GM21723 (cell line): ENCODE results near the gene DNLZ.

Source experiments
- ATAC-seq: cut with Tn5 transposase; IDR thresholded peaks from one replicate; pipeline ENCODE4 v1.9.1; 2021; ENCODE audit warnings: mild to moderate bottlenecking, moderate library complexity; ENCODE audit not compliant: unreplicated experiment

DNLZ gene

DNA sequence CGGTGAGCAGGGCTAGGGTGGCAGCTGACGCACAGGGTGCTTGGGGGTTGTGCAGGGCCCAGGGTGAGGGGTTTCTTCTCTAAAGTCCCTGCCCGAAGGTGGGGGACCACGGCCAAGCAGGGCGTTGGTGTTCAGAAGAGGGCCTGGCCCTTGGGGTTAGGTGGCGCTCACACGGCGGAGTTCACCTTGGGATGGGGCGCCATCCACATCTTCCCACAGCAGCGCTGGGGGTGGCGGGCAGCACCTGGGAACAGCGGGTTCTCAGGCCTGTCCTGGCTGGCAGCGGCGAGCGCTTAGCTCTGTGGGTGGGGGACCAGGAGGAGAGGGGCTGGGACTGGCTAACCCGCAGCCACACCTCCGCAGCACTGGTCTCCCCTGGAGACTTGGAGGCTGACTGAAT is 30.1 kb downstream of the DNLZ start:
- ATAC-seq: no peak

DNA sequence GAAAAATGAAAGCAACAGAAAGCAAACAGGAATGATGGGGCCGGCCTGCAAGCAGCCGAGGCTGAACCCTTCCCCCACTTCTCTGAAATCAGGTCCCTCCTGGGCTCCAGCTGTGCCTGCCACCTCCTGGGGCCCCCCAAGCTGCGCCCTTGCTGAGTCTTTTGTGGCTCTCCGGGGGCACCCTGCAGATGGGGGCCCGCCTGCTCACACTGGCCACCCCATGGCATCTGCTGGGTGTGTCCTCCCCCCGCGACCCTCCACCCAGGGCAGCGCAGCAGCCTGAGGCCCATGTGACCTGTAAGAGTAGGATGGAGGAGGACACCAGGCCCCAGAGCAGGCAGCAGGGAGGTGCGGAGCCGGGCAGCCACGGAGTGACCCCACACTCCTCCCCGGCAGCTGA is 30.5 kb downstream of the DNLZ start:
- no peak for ATAC-seq

DNA sequence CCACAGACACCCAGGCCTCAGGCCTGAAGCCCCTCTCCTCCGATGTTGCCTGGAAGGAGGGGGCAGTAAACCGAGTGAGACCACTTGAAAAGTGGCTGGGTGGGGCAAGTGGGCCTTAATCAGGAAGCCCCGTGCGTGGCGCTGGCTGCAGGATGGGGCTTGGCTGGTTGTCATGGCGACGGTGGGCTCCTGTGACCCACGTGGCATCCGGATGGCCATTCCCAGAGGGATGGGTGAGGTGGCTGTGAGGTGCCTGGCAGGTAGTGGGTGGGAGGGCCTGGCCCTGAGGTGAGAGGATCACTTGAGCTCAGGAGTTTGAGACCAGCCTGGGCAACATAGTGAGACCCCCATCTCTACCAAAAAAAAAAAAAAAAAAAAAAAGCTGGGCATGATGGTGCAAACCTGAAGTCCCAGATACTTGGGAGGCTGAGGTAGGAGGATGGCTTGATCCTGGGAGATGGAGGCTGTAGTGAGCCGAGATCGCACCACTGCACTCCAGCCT is 31.0 kb downstream of the DNLZ start:
- no peak for ATAC-seq

DNA sequence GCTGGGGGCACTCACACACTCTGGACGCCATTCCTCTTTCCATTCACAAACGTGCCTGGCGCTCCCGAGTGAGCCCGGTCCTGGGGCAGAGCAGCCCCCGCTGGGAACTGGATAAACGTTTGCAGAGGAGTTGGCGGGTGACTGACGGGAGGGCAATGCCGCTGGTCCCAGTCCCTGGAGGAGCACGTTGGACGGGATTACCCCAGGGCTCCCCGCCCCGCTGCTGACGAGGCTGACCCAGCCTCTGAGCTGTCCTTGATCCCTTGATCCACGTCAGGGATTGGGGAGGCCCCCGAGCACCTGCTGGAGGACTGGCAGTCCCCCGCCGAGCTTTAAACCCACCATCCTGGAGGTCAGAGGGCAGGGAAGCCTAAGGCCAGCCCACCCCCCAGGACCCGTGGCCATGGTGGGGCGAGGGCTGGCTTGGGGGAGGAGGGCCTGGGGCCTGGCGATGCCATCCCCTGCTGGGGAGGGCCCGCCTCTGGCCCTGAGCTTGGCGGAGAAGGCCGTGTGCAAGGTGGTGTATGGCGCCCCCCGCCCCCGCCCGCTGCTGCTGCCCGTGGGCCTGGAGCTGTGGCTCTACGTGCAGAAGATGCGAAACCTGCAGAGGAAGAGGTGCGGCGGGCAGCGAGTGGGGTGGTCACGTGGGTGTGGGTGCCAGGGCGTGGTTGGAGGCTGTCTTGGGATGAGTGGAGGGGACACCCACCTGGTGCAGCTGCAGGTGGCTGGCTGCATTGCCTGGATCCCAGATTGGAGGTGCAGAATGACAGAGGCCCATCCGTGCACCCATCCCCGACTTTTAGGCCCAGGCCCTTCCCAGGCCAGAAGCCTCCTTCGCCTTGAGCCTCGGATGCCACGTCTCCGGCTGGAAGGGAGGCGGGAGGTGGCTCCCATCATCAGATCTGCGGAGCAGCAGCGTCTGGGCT is 31.7 kb downstream of the DNLZ start:
- ATAC-seq: no peak

DNA sequence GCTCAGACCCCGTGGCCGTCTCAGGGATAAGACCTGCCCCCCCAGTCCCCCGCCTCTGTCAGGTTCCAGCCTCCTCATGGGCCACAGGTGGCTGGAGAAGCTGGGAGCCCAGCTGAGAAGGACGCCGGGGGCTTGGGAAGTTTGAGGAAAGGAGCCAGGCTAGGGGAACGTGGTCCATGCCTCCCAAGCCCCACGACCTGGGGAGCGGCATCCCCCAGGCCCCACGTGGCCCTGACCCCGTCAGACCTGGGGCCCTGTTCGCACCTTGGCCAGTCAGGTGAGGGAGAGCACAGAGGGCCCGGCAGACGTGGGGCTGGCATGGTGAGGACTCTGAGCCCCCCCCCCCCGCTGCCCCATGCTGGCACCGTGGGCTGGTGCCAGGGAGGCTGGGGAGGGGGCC is 32.5 kb downstream of the DNLZ start:
- ATAC-seq: no peak

DNA sequence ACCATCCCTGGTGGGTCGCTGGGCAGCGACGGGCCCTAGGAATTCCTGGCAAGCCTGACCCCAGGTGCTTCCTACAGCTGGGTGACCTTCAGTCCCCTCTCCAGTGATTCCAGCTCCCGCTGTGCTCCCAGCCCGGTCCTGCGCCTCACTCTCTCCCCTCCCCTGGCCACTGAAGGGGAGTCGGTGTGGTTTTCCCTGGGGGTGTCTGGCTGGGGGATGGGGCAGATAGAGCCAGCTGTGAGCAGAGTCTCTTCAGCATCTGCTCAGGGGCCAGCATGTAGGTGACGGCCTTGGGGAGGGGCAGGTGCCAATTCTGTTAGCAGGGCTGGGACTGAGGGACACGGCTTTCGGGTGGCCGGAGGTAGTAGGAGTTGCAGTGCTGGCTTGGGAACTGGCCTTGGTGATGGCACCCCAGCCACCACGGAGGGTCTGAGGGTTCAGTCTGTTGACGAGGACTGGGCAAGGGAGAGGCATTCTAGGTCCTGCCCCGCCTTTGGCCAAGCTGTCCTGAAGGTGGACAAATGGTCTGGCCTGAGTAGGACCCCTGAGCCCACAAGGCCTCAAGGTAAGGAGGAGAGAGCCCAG is 33.0 kb downstream of the DNLZ start:
- ATAC-seq: no peak

DNA sequence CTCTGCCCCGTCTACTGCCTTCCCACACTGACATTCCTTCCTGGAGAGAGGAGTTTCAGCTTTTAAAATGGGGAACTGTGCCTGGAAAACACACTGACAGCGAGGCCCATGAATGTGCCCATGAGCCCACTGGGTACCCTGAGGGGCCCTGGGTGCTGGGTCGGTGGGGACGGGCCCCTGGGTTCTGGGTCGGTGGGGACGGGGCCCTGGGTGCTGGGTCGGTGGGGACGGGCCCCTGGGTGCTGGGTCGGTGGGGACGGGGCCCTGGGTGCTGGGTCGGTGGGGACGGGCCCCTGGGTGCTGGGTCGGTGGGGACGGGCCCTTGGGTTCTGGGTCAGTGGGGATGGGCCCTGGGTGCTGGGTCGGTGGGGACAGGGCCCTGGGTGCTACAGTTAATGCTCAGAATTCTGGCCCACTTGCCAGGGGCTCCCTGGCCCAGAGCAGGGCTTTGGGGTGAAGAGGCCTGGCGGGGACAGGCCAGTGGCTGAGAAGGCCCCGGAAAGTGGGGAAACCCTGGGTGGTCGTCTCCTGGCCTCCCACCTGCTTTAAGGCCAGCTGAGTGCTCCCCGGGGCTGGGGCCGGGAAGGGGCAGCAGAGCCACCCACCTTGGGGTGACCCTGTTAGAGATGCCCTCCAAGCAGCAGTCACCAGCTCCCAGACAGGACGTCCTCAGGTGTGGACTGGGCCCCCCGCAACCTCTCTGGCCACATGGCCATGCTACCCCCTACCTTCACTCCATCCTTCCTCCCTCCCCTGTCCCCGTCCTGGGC is 33.7 kb downstream of the DNLZ start:
- no peak for ATAC-seq

DNA sequence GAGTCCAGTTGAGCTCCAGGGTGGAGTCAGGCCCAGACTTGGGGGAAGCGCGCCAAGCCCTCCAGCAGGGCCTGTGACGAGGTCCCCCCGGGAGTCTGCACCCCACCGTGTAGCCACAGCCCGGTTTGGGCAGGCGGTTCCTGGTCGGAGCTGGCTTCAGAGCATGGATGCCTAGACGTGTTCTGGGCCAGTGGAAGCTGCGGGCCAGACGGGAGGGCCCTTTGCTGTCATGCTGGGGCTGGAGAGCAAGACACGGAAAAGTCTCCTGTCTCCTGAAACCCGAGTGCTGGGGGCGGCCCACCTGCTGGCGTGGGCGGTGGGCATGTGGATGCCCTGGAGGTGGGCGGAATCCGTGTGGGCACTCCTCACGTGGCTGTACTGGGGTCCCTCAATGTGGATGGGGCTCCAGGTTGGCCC is 34.3 kb downstream of the DNLZ start:
- no peak for ATAC-seq

DNA sequence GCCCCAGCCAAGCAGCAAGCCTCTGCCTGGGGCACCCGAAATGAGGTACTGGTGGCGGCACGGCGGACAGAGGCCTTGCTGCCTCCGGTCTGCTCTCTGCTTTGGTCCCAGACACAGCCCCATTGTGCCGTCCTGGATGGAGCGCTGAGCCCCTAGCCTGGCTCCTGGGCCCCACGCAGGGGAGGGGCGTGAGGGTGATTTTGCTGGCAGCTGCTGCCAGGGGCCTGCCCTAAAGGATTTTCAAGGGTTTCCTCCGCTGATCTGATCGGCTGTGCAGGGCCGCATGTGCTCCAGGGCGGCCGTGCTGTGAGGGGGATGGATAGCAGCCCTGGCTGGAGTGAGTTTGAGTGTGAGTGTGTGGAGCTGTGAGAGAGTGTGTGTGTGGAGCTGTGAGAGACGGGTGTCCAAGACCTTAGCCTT is 34.9 kb downstream of the DNLZ start:
- no peak for ATAC-seq

DNA sequence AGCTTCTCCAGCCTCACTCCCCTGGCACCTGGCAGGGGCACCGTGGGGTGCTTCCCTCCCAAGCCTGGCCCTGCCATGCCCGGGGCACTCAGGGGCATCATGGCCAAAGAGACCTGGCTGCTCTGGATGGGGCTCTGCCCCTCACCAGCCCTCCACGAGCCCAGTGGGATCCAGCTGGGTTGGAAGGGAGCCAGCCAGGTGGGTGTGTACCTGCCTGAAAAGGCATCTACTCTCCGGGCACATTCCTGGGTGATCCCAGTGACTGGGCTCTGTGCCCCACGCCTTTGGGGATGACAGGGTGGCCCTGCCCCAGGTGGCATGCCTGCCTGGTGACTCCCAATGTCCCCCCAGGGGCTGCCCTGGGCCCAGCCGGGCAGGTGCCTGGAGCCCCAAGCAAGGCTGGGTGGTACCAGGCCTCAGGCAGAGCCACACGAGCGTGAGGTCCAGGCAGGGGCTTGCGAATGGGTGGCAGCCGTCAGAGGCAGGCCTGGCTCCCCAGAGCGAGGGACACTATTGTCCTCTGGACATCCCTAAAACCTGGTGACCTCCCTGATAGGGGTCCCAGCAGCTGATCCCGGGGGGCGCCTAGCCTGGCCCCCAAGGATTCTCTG is 35.4 kb downstream of the DNLZ start:
- ATAC-seq: no peak

DNA sequence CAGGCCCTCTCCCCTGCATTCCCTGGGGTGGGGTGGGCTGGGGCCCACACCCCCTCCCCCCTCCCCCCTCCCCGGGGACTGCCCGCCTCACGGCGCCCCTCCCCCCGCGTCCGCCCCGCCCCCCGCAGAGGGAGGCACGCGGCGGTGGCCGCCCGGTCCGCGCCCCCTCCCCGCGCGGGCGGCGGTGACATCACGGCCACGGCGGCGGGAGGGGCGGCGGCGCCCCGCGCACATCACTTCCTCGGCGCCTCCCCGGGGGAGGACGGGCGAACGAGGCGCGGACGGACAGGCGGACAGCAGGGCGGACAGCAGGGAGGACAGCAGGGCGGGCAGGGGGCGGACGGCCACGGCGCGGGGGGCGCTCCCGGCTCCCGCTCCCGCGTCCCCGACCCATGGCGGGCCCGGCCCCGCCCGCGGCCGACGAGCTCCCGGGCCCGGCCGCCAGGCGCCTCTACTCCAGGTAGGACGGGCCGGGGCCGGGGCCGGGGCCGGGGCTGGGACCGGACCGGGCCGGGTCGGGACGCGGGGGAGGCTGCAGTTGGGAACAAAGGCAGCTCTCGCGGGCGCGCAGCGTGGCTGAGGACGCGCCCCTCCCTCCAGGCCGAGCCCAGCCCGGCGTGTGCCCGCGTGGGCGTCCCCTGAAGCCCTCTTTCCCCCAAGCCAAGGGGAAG is 36.1 kb downstream of the DNLZ start, which contains the start of gene GPSM1:
Gene GPSM1, plus strand, starts transcription at position 236 of the 671 bp plus-strand sequence. Its CDS starts 157 bp downstream, at position 393.
- ATAC-seq: no peak

DNA sequence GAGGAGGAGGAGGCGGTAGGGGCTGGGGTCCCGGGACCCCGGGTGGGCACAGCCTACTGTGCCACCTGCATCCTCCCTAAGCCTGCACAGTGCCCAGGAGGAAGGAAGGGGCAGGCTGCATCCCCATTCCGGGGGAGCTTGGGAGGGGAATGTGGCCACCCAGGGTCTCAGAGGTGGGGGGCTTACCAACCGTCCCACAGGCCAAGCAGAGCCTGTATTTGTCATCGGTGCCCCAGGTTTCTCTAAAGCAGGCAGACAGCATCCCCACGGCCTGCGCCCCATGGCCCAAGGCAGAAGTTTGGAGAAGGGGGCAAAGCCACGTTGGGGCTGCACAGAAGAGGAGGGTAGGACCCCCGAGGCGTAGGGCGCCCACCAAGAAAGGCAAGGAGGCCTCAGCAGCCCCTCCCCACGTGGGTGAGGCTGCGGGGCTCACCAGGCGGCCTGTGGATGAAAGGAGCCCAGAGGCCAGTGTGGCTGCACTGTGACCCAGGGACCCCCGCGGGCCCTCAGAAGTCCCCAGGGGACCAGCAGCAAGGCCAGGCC is 36.7 kb downstream of the DNLZ start:
- ATAC-seq: no peak

DNA sequence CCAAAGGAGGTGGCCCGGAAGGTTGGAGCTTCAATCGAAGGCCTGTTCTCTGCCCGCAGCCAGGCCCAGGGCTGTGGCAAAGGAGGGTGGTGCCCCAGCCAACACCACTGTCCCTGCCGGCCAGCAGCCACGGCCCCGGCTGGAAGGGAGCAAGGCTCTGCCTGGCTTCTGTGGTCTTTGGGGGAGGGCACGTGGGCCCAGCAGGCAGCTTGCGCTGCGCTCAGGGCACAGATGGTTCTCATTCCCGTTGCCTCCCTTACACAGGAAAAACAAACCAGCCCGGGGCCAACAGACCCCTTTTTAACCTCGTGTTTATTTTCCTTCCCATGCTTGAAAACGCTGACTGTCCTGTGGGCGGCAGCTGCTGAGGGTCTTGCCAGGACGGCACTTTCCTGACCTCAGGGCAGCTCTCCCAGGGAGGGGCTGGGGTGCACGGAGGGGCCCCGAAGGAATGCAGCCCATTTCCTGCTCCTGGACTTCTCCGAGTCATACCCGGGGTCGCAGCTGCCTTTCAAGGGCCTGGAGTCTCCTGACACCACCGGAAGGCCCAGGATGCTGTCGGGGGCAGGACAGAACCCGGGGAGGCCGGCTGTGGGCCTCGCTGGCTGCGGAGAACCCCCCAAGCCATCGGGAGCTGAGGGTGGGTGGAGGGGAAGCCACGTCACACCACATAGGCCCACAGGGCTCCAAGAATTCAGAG is 37.3 kb downstream of the DNLZ start:
- no peak for ATAC-seq

DNA sequence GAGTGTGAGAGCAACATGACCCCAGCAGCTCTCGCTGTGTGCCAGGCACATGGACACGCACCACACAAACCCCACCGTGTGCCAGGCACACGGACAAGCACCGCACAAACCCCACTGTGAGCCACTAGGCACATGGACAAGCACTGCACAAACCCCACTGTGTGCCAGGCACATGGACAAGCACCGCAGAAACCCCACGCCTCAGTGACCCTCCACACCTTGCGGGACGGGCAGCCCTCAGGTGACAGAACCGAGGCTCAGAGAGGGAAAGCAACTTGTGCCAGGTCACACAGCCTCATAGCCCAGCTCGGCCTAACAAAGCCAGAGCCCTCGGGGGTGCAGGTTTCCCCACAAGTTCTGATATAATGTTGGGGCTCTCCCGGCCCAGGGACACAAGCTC is 38.2 kb downstream of the DNLZ start:
- ATAC-seq: no peak

DNA sequence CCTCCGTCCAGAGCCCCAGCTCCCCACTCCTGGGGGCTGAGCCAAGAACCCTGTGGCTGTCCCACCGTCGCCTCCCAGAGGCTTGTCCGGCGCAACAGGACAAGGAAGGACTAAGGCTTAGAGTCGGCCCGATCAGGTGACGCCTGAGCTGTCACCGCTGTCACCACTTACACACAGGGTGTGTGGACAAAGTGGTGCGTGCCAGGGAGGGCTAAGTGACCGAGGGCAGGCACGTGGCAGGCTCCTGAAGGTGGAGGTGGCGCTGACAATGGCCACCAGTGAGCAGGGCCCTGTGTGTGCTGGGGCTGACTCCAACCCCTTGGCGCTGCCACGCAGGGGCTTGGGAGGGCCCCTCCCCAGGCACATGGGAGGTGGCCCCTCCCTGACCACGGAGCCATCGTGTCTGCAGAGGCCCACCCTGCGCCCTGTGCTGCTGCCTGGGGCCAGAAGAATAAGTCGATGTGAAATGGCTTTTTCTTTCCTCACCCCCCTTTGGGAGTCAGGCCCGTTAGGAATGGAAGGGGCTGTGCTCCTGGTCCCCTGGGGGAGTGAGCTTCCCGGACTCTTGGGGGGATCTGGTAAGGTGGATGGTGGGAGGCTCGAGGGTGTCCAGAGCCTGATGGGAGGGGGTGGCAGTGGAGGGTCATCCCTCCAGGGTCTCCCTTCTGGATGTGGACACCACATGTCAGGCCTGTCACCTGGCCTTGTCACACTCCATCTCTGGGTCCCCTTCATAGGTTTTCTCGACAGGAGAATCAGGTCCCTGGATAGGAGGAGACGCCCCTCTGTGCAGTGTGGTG is 38.8 kb downstream of the DNLZ start:
- ATAC-seq: no peak

DNA sequence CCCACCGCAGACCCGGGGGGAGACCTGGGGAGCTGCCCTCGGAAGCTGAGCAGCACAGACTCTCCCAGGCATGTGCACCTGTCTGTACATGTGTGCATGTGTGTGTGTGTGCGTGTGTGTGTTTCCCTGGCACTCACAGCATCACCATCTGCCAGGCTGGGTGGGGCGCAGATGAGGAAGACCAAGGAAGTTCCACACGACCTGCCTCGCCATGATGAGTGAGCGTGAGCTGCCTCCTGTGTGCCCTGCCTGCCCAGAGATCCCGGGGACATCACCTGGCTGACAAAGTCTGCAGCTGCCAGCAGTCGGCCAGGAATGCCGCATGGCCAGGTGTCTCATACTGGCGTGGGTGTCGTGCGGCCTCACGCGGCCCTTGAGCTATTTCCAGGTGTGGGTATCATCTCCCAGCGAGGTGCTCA is 40.2 kb downstream of the DNLZ start:
- no peak for ATAC-seq

DNA sequence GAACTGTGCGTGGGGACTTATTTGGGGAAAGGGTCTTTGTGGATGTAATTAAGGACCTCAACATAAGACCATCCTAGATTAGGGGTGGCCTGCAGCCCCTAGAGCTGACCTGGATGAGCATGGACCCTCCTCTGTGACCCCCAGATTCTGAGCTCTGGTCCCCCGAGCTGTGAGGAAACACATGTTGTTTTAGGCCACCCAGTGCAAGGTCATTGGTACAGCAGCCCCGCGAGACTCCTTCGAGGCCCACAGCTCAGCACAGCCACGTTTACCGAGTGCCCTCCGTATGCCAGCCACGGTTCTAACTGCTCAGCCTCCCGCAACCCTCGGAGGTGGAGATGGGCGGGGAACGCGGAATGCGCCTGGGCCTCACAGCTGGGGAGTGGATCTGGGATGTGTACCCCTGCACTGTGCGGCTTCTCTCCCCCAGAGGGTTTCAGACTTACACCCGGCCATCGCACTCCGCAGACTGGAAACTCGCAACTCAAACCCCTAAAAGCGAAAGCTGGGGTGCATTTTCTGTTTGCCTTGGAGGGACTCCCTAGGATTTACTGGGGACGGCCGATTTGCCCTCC is 40.7 kb downstream of the DNLZ start:
- no peak for ATAC-seq

DNA sequence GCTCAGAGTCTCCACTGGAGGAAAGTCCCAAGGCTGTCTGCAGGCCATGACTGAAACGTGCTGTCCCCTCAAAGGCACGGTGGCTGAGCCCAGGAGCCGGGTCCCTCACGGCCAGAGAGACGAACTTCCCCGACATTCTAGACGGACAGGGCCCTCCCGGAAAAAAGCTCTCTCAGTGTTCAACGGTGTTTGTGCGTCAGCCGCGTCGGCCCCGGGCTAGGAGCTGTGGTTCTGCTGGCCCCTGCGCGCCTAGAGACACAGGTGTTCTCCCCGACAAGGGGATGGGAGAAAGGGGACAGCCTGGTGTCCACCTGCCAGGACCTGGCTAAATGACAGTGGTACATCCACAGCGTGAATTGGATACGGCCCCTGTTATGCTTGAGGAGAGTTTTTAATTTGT is 42.0 kb downstream of the DNLZ start:
- no peak for ATAC-seq
